H54 (cell line): ENCODE results near the gene RFC3.
"Not testable (repeated sequence)": the region's sequence is repeated elsewhere in the genome, so short reads cannot be mapped to it uniquely, and the experiment has no call there.

Experiments used
- DNase-seq: peaks from one replicate; pipeline ENCODE4 v3.0.0; 2011; ENCODE audit warnings: low spot score, mixed read lengths; ENCODE audit not compliant: insufficient read length
- FAIRE-seq: peaks from 3 replicates; lab custom pipeline; 2011; peaks lifted over from hg19 to GRCh38; lab: Jason Lieb, UNC
- POLR2A ChIP-seq: IDR thresholded peaks from 2 replicates; pipeline ENCODE4 v1.6.1; 2011; ENCODE audit warnings: low read depth, mild to moderate bottlenecking, low read length

The RFC3 gene

GRCh38 chr13:33817901-33818706 is at the start of gene RFC3:
TSS of gene RFC3 (plus strand) at chr13:33818149. CDS start at chr13:33818179, 30 bp downstream.
- peak; percentile 14; the same call in 1 of the 2 replicates for TF ChIP-seq POLR2A
- peak; percentile 20 for FAIRE-seq
- DNase-seq = peak; percentile 63

- TF ChIP-seq POLR2A = no peak
- no peak for DNase-seq
- FAIRE-seq = no peak
Measured at GRCh38 chr13:33771296-33771695, 46.7 kb upstream of the RFC3 start.

GRCh38 chr13:33773790-33774462 is 44.0 kb upstream of the RFC3 start:
- no peak for FAIRE-seq

GRCh38 chr13:33775339-33776108 is 42.4 kb upstream of the RFC3 start:
- FAIRE-seq = no peak
- no peak for DNase-seq
- TF ChIP-seq POLR2A = no peak

More at GRCh38 chr13:33773790-33774462, 44.0 kb upstream of the RFC3 start:
- DNase-seq = no peak
- TF ChIP-seq POLR2A = no peak

GRCh38 chr13:33776239-33776881 is 41.6 kb upstream of the RFC3 start:
- DNase-seq (no peak), FAIRE-seq (no peak)
- no peak for TF ChIP-seq POLR2A

- no peak for FAIRE-seq
- DNase-seq = no peak
- no peak for TF ChIP-seq POLR2A
Measured at GRCh38 chr13:33782631-33783030, 35.3 kb upstream of the RFC3 start.

- DNase-seq, FAIRE-seq: not testable (repeated sequence)
Measured at GRCh38 chr13:33783212-33783611, 34.7 kb upstream of the RFC3 start.

- DNase-seq (no peak), FAIRE-seq (no peak)
- no peak for TF ChIP-seq POLR2A
Measured at GRCh38 chr13:33784738-33785137, 33.2 kb upstream of the RFC3 start.

GRCh38 chr13:33785384-33785783 is 32.6 kb upstream of the RFC3 start:
- TF ChIP-seq POLR2A = no peak
- no peak for FAIRE-seq
- no peak for DNase-seq

GRCh38 chr13:33787051-33787591 is 30.8 kb upstream of the RFC3 start:
- DNase-seq (no peak), FAIRE-seq (no peak)
- no peak for TF ChIP-seq POLR2A

GRCh38 chr13:33789066-33789606 is 28.8 kb upstream of the RFC3 start:
- no peak for TF ChIP-seq POLR2A
- FAIRE-seq = no peak
- no peak for DNase-seq

- DNase-seq (no peak), FAIRE-seq (no peak)
- TF ChIP-seq POLR2A = no peak
Measured at GRCh38 chr13:33789739-33790138, 28.2 kb upstream of the RFC3 start.

GRCh38 chr13:33793726-33794125 is 24.2 kb upstream of the RFC3 start:
- FAIRE-seq (no peak), DNase-seq (no peak)
- TF ChIP-seq POLR2A = no peak
